GM19328 (cell line): ENCODE data around the gene SLC30A7.
A peak's percentile ranks its signal among the peaks of the same experiment; 100 is the strongest.
"Not testable (repeated sequence)": the region's sequence is repeated elsewhere in the genome, so short reads cannot be mapped to it uniquely, and the experiment has no call there.

Experiments
- ATAC-seq: cut with Tn5 transposase; IDR thresholded peaks from one replicate; pipeline ENCODE4 v1.9.1; 2021; ENCODE audit warnings: mild to moderate bottlenecking, moderate library complexity; ENCODE audit not compliant: unreplicated experiment

SLC30A7 gene

GRCh38 chr1:100936194-100936967 lies 40.5 kb downstream of the SLC30A7 start:
- ATAC-seq, result no peak

- ATAC-seq, result no peak
These were observed 45.2 kb downstream of the SLC30A7 start for GRCh38 chr1:100941098-100941527.

- no peak for ATAC-seq
These were observed 45.8 kb downstream of the SLC30A7 start for GRCh38 chr1:100941580-100942216.

- no peak for ATAC-seq
These were observed 46.6 kb downstream of the SLC30A7 start for GRCh38 chr1:100942304-100943046.

- no peak for ATAC-seq
These were observed 47.6 kb downstream of the SLC30A7 start for GRCh38 chr1:100943533-100943932.

- ATAC-seq, result not testable (repeated sequence)
These were observed 50.2 kb downstream of the SLC30A7 start for GRCh38 chr1:100946064-100946463.

GRCh38 chr1:100947816-100948215 lies 51.9 kb downstream of the SLC30A7 start:
- ATAC-seq, result not testable (repeated sequence)

- not testable (repeated sequence) for ATAC-seq
These were observed 53.0 kb downstream of the SLC30A7 start for GRCh38 chr1:100948721-100949405.

- ATAC-seq, result peak; percentile 84
These were observed 53.7 kb downstream of the SLC30A7 start for GRCh38 chr1:100949515-100950158.

GRCh38 chr1:100950337-100950736 lies 54.4 kb downstream of the SLC30A7 start:
- no peak for ATAC-seq

- ATAC-seq, result no peak
These were observed 54.9 kb downstream of the SLC30A7 start for GRCh38 chr1:100950781-100951180.

- ATAC-seq, result no peak
These were observed 56.3 kb downstream of the SLC30A7 start for GRCh38 chr1:100952104-100952745.

- ATAC-seq, result not testable (repeated sequence)
These were observed 57.1 kb downstream of the SLC30A7 start for GRCh38 chr1:100952970-100953369.

GRCh38 chr1:100953960-100954730 lies 58.3 kb downstream of the SLC30A7 start:
- ATAC-seq, result no peak

- no peak for ATAC-seq
These were observed 59.4 kb downstream of the SLC30A7 start for GRCh38 chr1:100955322-100955721.

GRCh38 chr1:100959502-100960060 lies 63.7 kb downstream of the SLC30A7 start:
- ATAC-seq, result no peak

GRCh38 chr1:100960098-100960497 lies 64.2 kb downstream of the SLC30A7 start:
- no peak for ATAC-seq

- no peak for ATAC-seq
These were observed 72.7 kb downstream of the SLC30A7 start for GRCh38 chr1:100968621-100969020.

- no peak for ATAC-seq
These were observed 73.4 kb downstream of the SLC30A7 start for GRCh38 chr1:100969327-100969726.
